DND-41 (cell line): ENCODE data around the gene COL25A1.

ENCODE experiments used
- ATAC-seq: fragments of 200-7000 bp; cut with Tn5 transposase; 3 replicates; pipeline ENCODE4 v1.9.1; 2021; ENCODE audit warnings: low read depth; ENCODE audit not compliant: insufficient read depth
- DNase-seq: peaks from one replicate; pipeline ENCODE4 v3.0.0-alpha.2; 2020
- H2AFZ ChIP-seq: 2 replicates; pipeline ENCODE4 v1.6.0; 2012; ENCODE audit warnings: low read depth, low read length
- H3K27ac ChIP-seq: 2 replicates; pipeline ENCODE4 v1.5.1; 2012; ENCODE audit warnings: low read length, inconsistent platforms
- H3K27me3 ChIP-seq: fragments of 200-600 bp; sonication (generic); 2 replicates; pipeline ENCODE4 v1.6.0; 2012; ENCODE audit warnings: low read length, mild to moderate bottlenecking, inconsistent platforms; ENCODE audit not compliant: insufficient read depth, poor library complexity
- H3K36me3 ChIP-seq: 2 replicates; pipeline ENCODE4 v1.5.1; 2012; ENCODE audit warnings: low read length, inconsistent platforms; ENCODE audit not compliant: insufficient read depth
- H3K4me1 ChIP-seq: 2 replicates; pipeline ENCODE4 v1.5.1; 2012; ENCODE audit warnings: mild to moderate bottlenecking, low read length; ENCODE audit not compliant: insufficient read depth
- H3K4me2 ChIP-seq: 2 replicates; pipeline ENCODE4 v1.6.0; 2012; ENCODE audit warnings: mild to moderate bottlenecking, moderate library complexity, low read length, inconsistent platforms; ENCODE audit not compliant: insufficient read depth
- H3K4me3 ChIP-seq, 2 experiments: fragments of 200-600 bp in 1 of 2; shearing (Covaris generic) in 1 of 2; 2 replicates each; pipeline ENCODE4 v1.5.1; 2012 to 2016; ENCODE audit warnings: inconsistent platforms in 2 of 2, low read length in 2 of 2, mild to moderate bottlenecking in 2 of 2, low read depth in 1 of 2, moderate library complexity in 1 of 2
- H3K79me2 ChIP-seq: 2 replicates; pipeline ENCODE4 v1.6.0; 2012; ENCODE audit warnings: low read length, inconsistent platforms; ENCODE audit not compliant: insufficient read depth
- H3K9ac ChIP-seq: 2 replicates; pipeline ENCODE4 v1.6.0; 2012; ENCODE audit warnings: low read depth, mild to moderate bottlenecking, inconsistent platforms, low read length, moderate library complexity
- H3K9me3 ChIP-seq: 2 replicates; pipeline ENCODE4 v1.5.1; 2012; ENCODE audit warnings: low read length, moderate library complexity, mild to moderate bottlenecking, inconsistent platforms; ENCODE audit not compliant: insufficient read depth, severe bottlenecking
- H4K20me1 ChIP-seq: 2 replicates; pipeline ENCODE4 v1.6.0; 2012; ENCODE audit warnings: low read length; ENCODE audit not compliant: insufficient read depth
- EZH2 ChIP-seq: IDR thresholded peaks from 3 replicates; pipeline ENCODE4 v1.6.1; 2012; ENCODE audit warnings: borderline replicate concordance, low read depth, mild to moderate bottlenecking, moderate library complexity, low read length, inconsistent platforms; ENCODE audit not compliant: severe bottlenecking
- TF ChIP-seq, protein P1 (sequence below): IDR thresholded peaks from 2 replicates; pipeline ENCODE4 v1.5.1; 2012; ENCODE audit warnings: borderline replicate concordance, low read length, moderate library complexity, mild to moderate bottlenecking; ENCODE audit not compliant: poor library complexity, severe bottlenecking; ENCODE audit errors: extremely low read depth

Gene COL25A1

GRCh38 chr4:109171070-109171469, 131.4 kb downstream of the COL25A1 start:
- Histone ChIP-seq H3K36me3 (no peaks in the 10 kb centered on the region), H3K27me3 (no peaks in the 10 kb centered on the region), H3K4me3 (no peak overlapping the region), H3K9me3 (no peaks in the 10 kb centered on the region), H2AFZ (no peak overlapping the region), H3K4me2 (no peak overlapping the region), H4K20me1 (no peaks in the 10 kb centered on the region), H3K9ac (no peak overlapping the region), H3K4me1 (no peaks in the 10 kb centered on the region), H3K27ac (no peak overlapping the region), H3K79me2 (no peaks in the 10 kb centered on the region)
- DNase-seq = no peak
- no peak for ATAC-seq
- TF ChIP-seq, protein P1, sequence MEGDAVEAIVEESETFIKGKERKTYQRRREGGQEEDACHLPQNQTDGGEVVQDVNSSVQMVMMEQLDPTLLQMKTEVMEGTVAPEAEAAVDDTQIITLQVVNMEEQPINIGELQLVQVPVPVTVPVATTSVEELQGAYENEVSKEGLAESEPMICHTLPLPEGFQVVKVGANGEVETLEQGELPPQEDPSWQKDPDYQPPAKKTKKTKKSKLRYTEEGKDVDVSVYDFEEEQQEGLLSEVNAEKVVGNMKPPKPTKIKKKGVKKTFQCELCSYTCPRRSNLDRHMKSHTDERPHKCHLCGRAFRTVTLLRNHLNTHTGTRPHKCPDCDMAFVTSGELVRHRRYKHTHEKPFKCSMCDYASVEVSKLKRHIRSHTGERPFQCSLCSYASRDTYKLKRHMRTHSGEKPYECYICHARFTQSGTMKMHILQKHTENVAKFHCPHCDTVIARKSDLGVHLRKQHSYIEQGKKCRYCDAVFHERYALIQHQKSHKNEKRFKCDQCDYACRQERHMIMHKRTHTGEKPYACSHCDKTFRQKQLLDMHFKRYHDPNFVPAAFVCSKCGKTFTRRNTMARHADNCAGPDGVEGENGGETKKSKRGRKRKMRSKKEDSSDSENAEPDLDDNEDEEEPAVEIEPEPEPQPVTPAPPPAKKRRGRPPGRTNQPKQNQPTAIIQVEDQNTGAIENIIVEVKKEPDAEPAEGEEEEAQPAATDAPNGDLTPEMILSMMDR = no peak
- TF ChIP-seq EZH2 = no peak

DNA sequence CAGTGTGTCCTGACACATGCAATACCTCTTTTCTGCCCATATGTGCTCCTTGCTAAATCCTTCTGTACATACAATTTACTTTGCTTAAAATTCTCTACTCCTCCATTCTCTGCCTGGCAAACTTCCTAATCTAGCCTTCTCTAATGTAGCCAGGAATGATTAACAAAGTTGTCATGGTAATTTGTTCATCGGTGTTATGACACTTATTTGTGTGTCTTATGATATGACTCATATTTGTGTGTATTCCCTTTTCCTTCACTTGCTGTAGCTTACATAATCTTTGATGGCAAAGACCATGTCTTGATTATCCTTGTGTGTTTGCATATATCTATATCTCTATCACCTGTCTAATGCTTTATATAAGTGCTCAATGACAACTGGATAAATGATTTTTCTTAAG, 133.3 kb downstream of the COL25A1 start:
- DNase-seq = no peak
- H3K27me3 ChIP-seq = no peaks in the 10 kb centered on the region
- no peak overlapping the region for H3K9ac ChIP-seq
- no peak overlapping the region for H3K4me2 ChIP-seq
- no peak overlapping the region for H3K4me3 ChIP-seq
- no peaks in the 10 kb centered on the region for H3K4me1 ChIP-seq
- no peaks in the 10 kb centered on the region for H3K36me3 ChIP-seq
- no peak for TF ChIP-seq EZH2
- TF ChIP-seq, protein P1 = no peak
- H3K27ac ChIP-seq = no peak overlapping the region
- ATAC-seq = no peak
- H3K9me3 ChIP-seq = no peaks in the 10 kb centered on the region
- no peaks in the 10 kb centered on the region for H3K79me2 ChIP-seq
- no peaks in the 10 kb centered on the region for H4K20me1 ChIP-seq
- H2AFZ ChIP-seq = no peak overlapping the region

GRCh38 chr4:109166586-109166985, 135.9 kb downstream of the COL25A1 start:
- TF ChIP-seq, protein P1 = no peak
- no peak for TF ChIP-seq EZH2
- no peaks in the 10 kb centered on the region for H3K4me1 ChIP-seq
- no peak overlapping the region for H3K27ac ChIP-seq
- H3K27me3 ChIP-seq = no peaks in the 10 kb centered on the region
- H3K4me3 ChIP-seq = no peak overlapping the region
- H3K9me3 ChIP-seq = no peaks in the 10 kb centered on the region
- no peak overlapping the region for H2AFZ ChIP-seq
- no peak overlapping the region for H3K9ac ChIP-seq
- H4K20me1 ChIP-seq = no peaks in the 10 kb centered on the region
- DNase-seq = no peak
- no peaks in the 10 kb centered on the region for H3K79me2 ChIP-seq
- H3K4me2 ChIP-seq = no peak overlapping the region
- no peak for ATAC-seq
- no peaks in the 10 kb centered on the region for H3K36me3 ChIP-seq

DNA sequence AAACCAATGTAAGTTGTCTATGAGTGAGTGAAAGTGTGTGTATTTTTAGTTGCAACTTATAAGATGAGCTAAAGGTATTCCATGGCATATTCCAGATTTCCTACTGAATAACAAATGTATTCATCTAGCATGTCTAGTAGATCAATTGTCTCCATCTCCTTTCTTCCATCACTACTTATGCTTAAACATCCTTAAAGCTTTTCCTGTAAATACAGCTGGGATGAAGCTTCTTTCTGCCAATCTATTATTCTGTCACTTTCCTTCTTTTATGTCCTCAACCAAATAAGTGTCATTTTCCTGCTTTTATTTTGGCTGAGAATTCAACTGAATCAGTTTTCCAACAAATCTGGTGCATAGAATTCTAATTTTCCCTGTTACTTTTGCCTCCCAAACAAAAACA, 136.3 kb downstream of the COL25A1 start:
- Histone ChIP-seq H3K4me1 (no peaks in the 10 kb centered on the region), H3K9ac (no peak overlapping the region), H3K4me3 (no peak overlapping the region), H3K36me3 (no peaks in the 10 kb centered on the region), H3K79me2 (no peaks in the 10 kb centered on the region), H4K20me1 (no peaks in the 10 kb centered on the region), H3K9me3 (no peaks in the 10 kb centered on the region), H3K27me3 (no peaks in the 10 kb centered on the region), H3K4me2 (no peak overlapping the region), H2AFZ (no peak overlapping the region), H3K27ac (no peak overlapping the region)
- no peak for ATAC-seq
- no peak for TF ChIP-seq EZH2
- TF ChIP-seq, protein P1 = no peak
- DNase-seq = no peak
